ENCODE results near the gene RABL2A.
"Not testable (repeated sequence)": the region's sequence is repeated elsewhere in the genome, so short reads cannot be mapped to it uniquely, and the experiment has no call there.

RABL2A gene

GRCh38 chr2:113690871-113691270 lies 63.8 kb downstream of the RABL2A start:
- DNase-seq: not testable (repeated sequence)
